Activated CD4-positive, alpha-beta T cell treated with anti-CD3 and anti-CD28 coated beads for 1 hour (primary cell): ENCODE results near the gene KLHDC3.
"Not testable (repeated sequence)": the region's sequence is repeated elsewhere in the genome, so short reads cannot be mapped to it uniquely, and the experiment has no call there.

Source experiments
- DNase-seq: peaks from one replicate; pipeline ENCODE4 v3.0.0-alpha.2; 2020

KLHDC3 gene

GRCh38 chr6:43032326-43032725 is 18.3 kb downstream of the KLHDC3 start:
- DNase-seq, result no peak

- no peak for DNase-seq
These were observed 19.6 kb downstream of the KLHDC3 start for GRCh38 chr6:43033496-43034189.

- DNase-seq, result no peak
These were observed 20.1 kb downstream of the KLHDC3 start for GRCh38 chr6:43034190-43034525.

GRCh38 chr6:43035495-43036194 is 21.6 kb downstream of the KLHDC3 start:
- DNase-seq, result no peak

- no peak for DNase-seq
These were observed 22.7 kb downstream of the KLHDC3 start for GRCh38 chr6:43036712-43037111.

- no peak for DNase-seq
These were observed 23.1 kb downstream of the KLHDC3 start for GRCh38 chr6:43037197-43037596.

GRCh38 chr6:43037706-43038105 is 23.7 kb downstream of the KLHDC3 start:
- no peak for DNase-seq

GRCh38 chr6:43038727-43039126 is 24.7 kb downstream of the KLHDC3 start:
- no peak for DNase-seq

- DNase-seq, result no peak
These were observed 26.7 kb downstream of the KLHDC3 start for GRCh38 chr6:43040542-43041257.

GRCh38 chr6:43041475-43041874 is 27.4 kb downstream of the KLHDC3 start:
- not testable (repeated sequence) for DNase-seq

GRCh38 chr6:43043310-43043709 is 29.3 kb downstream of the KLHDC3 start:
- no peak for DNase-seq

GRCh38 chr6:43045371-43045930 is 31.4 kb downstream of the KLHDC3 start:
- DNase-seq, result no peak

GRCh38 chr6:43047998-43048397 is 33.9 kb downstream of the KLHDC3 start:
- DNase-seq, result no peak

GRCh38 chr6:43050981-43051380 is 36.9 kb downstream of the KLHDC3 start:
- no peak for DNase-seq

- no peak for DNase-seq
These were observed 38.3 kb downstream of the KLHDC3 start for GRCh38 chr6:43052225-43052841.

- DNase-seq, result no peak
These were observed 38.9 kb downstream of the KLHDC3 start for GRCh38 chr6:43052842-43053544.

GRCh38 chr6:43053545-43054205 is 39.6 kb downstream of the KLHDC3 start, which contains the start of gene CUL7:
Gene CUL7 (minus strand): TSS chr6:43053851. CDS start chr6:43052788, 1,063 bp downstream.
- peak; percentile 82 for DNase-seq

- no peak for DNase-seq
These were observed 40.3 kb downstream of the KLHDC3 start for GRCh38 chr6:43054206-43054943.

- no peak for DNase-seq
These were observed 41.9 kb downstream of the KLHDC3 start for GRCh38 chr6:43055966-43056365.

- no peak for DNase-seq
These were observed 44.5 kb downstream of the KLHDC3 start for GRCh38 chr6:43058531-43058930.
